Stimulated activated CD8-positive, alpha-beta memory T cell treated with anti-CD3 and anti-CD28 coated beads, Interleukin-15, amount 100 ng/mL, for 4 hours (primary cell): ENCODE data around the gene INTS15.

ENCODE experiments used
- DNase-seq, 2 donors: peaks; one replicate each; pipeline ENCODE4 v3.0.0-alpha.2; 2020; ENCODE audit warnings: low read depth in 2 of 2

INTS15 gene

GRCh38 chr7:6642861-6643640 is 53.2 kb downstream of the INTS15 start:
- no peak for DNase-seq

DNA sequence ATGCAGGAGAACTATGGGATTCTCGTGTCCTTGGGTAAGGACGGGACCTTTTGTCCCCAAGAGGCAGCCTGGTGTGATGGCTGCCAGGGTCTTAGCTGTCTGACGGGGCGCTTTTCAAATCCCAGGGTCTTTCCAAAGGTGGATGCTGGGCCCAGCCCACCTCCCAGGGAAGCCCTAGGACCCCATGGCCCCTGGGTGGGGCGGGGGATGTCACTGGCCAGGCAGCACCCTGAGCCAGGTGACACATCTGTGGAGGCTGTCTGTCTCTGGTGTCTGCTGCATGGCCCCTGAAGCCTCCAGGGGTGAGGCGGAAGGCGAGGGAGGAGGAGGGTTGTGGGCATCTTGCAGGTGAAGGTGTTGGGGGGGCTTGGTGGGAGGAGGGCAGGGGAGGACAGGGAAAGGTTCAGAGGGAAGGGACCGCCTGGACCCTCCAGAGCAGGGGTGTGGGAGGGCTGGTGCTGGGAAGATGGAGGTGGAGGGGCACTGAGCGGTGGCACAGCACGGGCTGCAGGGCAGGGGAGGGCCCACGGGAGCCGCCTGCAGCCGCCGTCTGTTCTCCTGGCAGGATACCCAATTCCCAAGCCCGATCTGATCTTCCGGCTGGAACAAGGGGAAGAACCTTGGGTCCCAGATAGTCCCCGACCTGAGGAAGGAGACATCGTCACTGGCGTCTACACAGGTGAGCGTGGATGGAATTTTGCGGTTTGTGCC is 54.2 kb downstream of the INTS15 start:
- DNase-seq = no peak

DNA sequence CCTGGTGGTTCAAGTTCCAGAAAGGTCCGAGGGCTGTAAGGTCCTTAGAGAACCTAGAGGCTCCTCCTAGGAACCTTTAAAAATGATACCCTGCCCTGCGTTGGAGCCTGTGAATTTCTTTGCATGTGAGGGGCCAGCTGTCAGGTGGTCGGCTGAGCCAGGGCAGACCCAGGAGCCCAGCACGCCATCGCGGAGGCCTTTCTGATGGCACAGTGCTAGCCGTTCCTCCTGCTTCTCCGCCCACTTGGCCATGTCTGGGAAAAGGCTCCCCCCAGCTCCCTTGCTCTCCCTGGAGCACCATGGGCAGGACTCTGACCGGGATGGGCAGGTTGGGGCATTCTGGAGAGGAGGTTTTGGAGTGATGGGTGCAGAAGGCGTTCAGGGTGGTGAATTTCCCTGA is 54.9 kb downstream of the INTS15 start:
- no peak for DNase-seq

GRCh38 chr7:6646465-6646864 is 56.6 kb downstream of the INTS15 start:
- DNase-seq = no peak

DNA sequence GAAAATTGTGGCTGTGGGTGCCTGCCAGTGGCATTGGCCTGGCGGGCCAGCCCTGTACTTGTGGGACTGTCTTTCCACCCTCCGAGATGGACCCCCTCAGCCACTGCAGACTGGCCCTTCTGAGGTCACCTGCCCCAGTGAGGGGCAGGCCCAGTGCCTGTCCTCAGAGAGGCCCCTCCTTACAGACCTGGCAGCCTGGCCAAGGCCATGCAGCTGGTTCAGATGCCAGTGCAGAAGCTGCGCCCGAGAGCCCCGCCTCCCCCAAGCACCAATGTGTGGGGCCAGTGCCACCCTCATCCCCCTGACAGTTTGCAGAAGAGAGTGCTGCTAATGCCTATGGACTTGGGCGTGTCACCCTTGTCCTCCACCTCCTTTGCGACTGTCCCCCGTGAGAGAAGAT is 57.3 kb downstream of the INTS15 start:
- DNase-seq = no peak

GRCh38 chr7:6647541-6647940 is 57.7 kb downstream of the INTS15 start:
- DNase-seq = no peak

DNA sequence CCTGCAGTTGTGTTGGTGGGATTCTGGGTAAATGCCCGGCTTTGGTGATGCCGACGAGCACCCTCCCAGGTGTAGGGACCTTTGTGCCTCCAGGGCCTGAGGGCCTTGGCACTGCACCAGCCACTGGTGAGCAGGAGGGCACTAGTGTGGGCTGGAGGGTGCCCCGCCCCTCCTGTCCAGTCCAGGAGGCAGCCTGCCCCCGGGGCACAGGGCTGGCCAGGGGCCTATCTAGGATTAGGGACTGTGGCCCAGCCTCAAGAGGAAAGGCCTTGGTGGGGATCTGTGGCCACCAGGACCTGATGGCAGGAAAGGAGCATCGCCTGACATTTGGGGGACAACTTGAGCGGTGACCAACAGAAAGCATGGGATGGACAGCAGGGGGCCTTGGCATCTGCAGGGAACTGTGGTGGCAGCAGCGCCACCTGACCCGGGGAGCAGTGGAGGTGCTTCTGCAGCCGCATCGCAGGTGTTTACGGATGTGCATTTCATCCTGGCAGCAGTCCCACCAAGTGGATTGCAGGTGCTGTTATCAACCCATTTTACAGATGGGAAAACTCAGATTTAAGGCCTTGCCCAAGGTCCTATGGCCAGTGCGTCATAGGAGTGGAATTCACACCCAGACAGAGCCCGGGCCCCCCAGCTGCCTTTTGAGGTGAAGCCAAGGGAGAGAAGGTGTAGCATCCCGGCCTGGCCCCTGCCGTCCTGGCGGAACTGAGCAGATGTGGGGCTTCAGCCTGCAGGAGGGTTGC is 58.4 kb downstream of the INTS15 start:
- DNase-seq = no peak

DNA sequence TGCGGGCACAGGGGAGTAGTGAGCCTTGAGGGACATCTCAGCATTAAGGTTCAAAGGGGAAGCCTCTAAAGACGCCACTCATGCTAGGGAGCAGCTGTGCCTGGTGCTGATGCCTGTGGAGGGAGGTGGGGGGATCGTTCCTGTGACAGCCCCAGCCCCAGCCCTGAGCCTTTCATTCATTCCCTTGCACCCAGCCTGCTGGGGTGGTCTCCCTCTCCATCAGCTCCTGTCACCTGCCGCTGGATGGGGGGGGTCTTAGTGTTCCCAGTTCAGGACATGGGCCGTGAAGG is 58.9 kb downstream of the INTS15 start:
- no peak for DNase-seq

DNA sequence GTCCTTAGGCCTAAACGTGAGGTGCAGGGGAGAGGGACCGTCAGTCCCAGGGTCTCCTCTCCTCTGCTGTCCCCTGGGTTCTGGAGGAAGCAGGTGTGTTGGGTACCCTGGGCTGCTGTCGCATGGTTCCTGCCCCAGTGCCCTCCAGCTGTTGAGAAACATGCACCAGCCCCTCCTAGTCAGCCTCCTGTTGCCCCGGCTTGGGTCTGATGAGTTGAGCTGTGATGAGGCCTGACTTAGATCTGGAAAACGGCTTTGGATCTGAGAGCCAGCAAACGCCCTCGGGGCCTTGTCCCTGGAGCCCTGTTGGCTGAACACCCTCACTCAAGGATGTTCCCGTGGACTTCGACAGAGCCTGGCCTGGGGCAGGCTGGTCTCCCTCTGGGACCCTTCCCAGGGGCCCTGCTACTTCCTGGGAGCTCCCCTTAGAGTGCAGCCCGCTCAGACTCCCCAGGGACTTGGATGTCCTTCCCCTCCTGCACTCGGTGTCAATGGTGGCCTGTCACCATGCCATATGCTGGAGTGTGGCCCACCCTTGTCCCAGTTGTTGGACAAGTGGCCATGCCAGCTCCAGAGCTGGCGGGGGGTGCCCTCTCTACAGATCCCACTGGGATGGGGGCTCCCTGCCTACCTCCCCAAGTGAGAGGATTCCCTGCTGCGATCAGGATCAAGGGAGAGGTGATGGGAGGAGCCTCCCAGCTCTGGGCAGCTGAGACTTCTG is 59.6 kb downstream of the INTS15 start:
- no peak for DNase-seq

DNA sequence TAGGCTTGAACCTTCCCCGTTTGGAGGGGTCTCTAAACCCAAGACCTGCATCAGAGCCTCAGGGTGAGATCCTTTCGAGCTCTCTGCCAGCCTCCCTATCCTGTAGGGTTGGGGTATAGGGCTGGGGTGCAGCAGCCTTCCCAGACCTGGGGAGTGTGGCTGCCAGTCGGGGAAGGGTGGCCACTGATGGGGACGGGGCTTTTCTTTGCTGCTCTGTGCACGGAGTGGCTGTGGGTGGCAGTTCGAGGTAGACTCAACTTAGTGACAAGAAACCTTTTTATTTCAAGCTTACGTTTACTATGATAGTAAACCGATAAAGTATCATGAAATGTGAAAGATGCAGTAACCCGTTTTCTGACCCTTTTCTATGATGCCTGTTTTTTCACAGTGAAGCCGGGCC is 60.3 kb downstream of the INTS15 start:
- DNase-seq = no peak

GRCh38 chr7:6650521-6651011 is 60.7 kb downstream of the INTS15 start:
- no peak for DNase-seq

- no peak for DNase-seq
Observed at GRCh38 chr7:6651851-6652445, 62.1 kb downstream of the INTS15 start.

DNA sequence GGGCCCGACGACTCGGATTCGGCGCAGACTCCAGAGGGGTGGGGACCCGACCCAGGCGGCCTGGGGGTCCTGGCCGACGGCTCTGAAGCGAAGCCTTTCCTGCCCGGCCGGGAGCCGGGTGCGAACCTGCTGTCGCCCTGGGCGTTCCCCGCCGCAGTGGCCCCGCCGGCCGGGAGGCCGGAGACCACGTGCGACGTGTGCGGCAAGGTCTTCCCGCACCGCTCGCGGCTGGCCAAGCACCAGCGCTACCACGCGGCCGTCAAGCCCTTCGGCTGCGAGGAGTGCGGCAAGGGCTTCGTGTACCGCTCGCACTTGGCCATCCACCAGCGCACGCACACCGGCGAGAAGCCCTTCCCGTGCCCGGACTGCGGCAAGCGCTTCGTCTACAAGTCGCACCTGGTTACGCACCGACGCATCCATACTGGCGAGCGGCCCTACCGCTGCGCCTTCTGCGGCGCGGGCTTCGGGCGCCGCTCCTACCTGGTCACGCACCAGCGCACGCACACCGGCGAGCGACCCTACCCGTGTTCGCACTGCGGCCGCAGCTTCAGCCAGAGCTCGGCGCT is 62.7 kb downstream of the INTS15 start:
- no peak for DNase-seq

GRCh38 chr7:6653071-6654003 is 63.5 kb downstream of the INTS15 start:
- DNase-seq = no peak

DNA sequence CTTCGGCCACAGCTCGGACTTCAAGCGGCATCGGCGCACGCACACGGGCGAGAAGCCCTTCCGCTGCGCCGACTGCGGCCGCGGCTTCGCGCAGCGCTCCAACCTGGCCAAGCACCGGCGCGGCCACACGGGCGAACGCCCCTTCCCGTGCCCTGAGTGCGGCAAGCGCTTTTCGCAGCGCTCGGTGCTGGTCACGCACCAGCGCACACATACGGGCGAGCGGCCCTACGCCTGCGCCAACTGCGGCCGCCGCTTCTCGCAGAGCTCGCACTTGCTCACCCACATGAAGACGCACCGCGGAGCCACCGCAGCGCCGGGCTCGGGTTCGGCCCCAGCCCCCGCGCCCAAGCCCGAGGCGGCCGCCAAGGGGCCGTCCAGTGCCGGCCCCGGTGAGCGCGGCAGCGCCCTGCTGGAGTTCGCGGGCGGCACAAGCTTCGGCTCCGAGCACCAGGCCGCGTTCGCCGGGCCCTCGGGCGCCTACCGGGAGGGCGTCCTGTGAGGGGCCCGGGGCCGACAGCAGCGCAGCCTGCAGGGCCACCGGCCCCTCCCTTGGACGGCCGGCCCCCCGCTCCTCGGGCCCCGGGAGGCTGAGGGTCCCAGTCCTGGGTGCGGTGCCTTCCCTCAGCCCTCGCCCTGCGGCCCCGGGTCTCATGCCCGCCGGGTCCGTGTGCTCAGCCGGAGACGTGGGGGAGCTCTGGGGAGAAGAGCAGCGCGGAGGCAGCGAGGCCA is 64.5 kb downstream of the INTS15 start:
- DNase-seq = no peak

DNA sequence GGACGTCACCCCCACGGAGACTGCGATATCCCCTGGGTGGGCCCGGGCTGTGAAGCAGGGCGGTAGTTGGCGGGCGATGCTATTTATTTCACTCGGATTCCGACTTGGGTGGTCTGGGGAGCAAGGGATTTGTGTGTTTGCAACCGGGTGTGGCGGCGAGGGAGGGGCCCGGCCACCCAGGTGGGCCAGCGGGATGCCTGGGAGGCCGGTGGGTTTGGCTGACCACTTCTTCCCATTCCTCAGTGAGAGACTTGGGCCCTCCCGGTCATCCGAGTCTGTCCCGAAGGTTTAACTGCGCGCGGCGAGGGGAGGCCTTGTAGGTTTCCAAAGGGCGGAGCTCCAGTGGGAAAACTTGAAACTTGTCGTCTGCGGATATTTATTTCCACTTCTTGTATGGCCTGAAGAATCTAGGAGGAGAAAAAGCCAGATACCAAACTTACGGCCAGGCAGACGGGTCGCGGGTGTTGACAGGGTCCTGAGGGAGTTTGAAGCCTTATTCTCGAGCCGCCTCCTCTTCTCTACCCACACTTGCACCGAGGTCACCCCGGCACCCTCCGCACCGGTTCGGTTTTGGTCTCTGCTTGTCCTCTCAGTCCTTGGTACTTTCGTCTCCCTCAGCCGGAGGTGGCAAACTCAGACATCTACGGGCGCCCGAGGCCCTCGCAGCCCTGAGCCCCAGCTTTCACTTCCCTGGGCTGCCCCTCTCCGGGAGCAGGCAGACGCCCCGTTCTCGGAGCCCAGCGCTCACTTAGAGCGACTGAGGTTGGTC is 65.2 kb downstream of the INTS15 start:
- no peak for DNase-seq

GRCh38 chr7:6655636-6656385 is 66.0 kb downstream of the INTS15 start:
- no peak for DNase-seq

DNA sequence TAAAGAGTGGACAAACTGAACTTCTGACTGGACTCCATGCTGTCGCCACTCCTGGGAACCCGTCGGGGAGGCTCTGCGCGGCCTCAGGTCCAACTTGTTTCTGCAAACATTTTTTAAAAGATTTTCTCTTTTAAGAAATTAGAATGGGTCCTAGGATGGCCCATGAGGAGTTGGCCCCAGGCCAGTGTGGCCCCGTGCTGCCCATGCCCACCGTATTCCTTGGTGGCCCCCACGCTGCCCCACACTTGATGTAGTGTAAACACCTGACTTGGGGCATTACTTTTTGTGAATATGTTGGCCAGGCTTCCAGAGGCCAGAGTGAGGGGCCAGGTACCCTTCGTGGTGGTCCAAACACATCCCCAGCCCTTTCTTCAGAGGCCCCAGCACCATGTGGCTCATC is 66.6 kb downstream of the INTS15 start:
- DNase-seq = no peak
